Smooth muscle cell of the brain vasculature (primary cell): ENCODE measurements around the gene PPP1R17.

Source experiments
- DNase-seq: peaks from one replicate; pipeline ENCODE4 v3.0.0-alpha.2; 2012; ENCODE audit warnings: low read depth, low spot score

Gene PPP1R17

GRCh38 chr7:31687024-31687748, at the start of gene PPP1R17:
Gene PPP1R17 (plus strand): TSS chr7:31687215. CDS start chr7:31692442, 5,227 bp downstream.
- DNase-seq: no peak

GRCh38 chr7:31640381-31640780, 46.6 kb upstream of the PPP1R17 start:
- DNase-seq: no peak

GRCh38 chr7:31642681-31643115, 44.3 kb upstream of the PPP1R17 start:
- DNase-seq: no peak

GRCh38 chr7:31646942-31647341, 40.1 kb upstream of the PPP1R17 start:
- no peak for DNase-seq

GRCh38 chr7:31647511-31647910, 39.5 kb upstream of the PPP1R17 start:
- no peak for DNase-seq

GRCh38 chr7:31648288-31648687, 38.7 kb upstream of the PPP1R17 start:
- DNase-seq: no peak

GRCh38 chr7:31648880-31649279, 38.1 kb upstream of the PPP1R17 start:
- no peak for DNase-seq

- no peak for DNase-seq
These were observed 35.6 kb upstream of the PPP1R17 start for GRCh38 chr7:31651234-31652062.

GRCh38 chr7:31652063-31652326, 35.0 kb upstream of the PPP1R17 start:
- DNase-seq: no peak

GRCh38 chr7:31663072-31663471, 23.9 kb upstream of the PPP1R17 start:
- no peak for DNase-seq

GRCh38 chr7:31664890-31665289, 22.1 kb upstream of the PPP1R17 start:
- no peak for DNase-seq

GRCh38 chr7:31665546-31665945, 21.5 kb upstream of the PPP1R17 start:
- DNase-seq: no peak

- DNase-seq: no peak
These were observed 17.6 kb upstream of the PPP1R17 start for GRCh38 chr7:31669461-31669860.

- DNase-seq: no peak
These were observed 7.3 kb upstream of the PPP1R17 start for GRCh38 chr7:31679574-31680305.

GRCh38 chr7:31683445-31684225, 3.4 kb upstream of the PPP1R17 start:
- DNase-seq: no peak

- DNase-seq: no peak
These were observed 1.4 kb downstream of the PPP1R17 start for GRCh38 chr7:31688372-31688771.

- DNase-seq: no peak
These were observed 2.0 kb downstream of the PPP1R17 start for GRCh38 chr7:31688996-31689395.

GRCh38 chr7:31690935-31691334, 3.9 kb downstream of the PPP1R17 start:
- DNase-seq: no peak

GRCh38 chr7:31692451-31692850, 5.4 kb downstream of the PPP1R17 start:
- DNase-seq: no peak

- no peak for DNase-seq
These were observed 5.9 kb downstream of the PPP1R17 start for GRCh38 chr7:31692871-31693270.

GRCh38 chr7:31695859-31696614, 9.0 kb downstream of the PPP1R17 start:
- no peak for DNase-seq
